ENCODE results near the gene TCIRG1. TPM values are rescaled to one million over a fixed set of nuclear protein-coding genes. Genes with fewer than 3 reads are reported as not detected.
A peak's percentile ranks its signal among the peaks of the same experiment; 100 is the strongest.

The TCIRG1 gene
- total RNA-seq, 1 donor from 2014 or later, result 276 TPM

DNA sequence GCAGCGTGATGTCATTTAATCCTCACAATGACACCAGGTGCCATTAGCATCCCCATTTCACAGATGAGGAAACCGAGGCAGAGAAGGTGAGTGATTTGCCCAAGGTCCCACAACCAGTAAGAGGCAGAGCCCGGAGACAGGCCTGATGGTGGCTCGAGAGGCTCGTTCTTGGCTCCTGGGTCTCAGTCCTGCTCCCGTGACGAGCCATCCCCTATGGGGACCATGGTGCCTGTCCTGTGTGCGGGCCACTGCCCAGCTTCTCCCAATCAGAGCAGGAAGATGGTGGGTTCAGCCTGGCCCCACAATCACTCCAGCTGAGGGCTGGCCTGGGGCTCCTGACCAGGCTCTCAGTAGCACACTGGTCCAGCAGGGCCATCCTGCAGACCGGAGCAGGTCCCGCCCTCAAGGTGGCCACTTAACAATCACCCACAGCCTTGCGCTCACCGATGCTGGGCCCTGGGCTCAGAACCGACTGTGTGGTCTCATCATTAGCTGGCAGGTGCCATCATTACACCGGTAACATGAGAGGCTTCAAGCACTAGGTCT lies 25.1 kb upstream of the TCIRG1 start:
- DNase-seq (no peak), ATAC-seq (no peak)
- Histone ChIP-seq H3K27me3 (ENCODE audit: low read depth) (no peaks in the 10 kb centered on the region), H3K4me3 (no peak overlapping the region), H3K9me3 (no peaks in the 10 kb centered on the region), H3K27ac (peak overlapping the region; percentile 86), H3K36me3 (peaks cover 1% of the 10 kb centered on the region), H3K4me1 (peaks cover 72% of the 10 kb centered on the region)
- intact Hi-C loops (cut with DNase I), result no loop called here
- no peak for TF ChIP-seq CTCF (IDR thresholded peaks at IDR 0.05)

- Histone ChIP-seq H3K36me3 (peaks cover 8% of the 10 kb centered on the region), H3K27ac (peak overlapping the region; percentile 86), H3K4me1 (peaks cover 65% of the 10 kb centered on the region), H3K27me3 (ENCODE audit: low read depth) (no peaks in the 10 kb centered on the region), H3K9me3 (no peaks in the 10 kb centered on the region), H3K4me3 (peak overlapping the region; percentile 22)
- intact Hi-C loops (cut with DNase I), result no loop called here
- peak; percentile 63 to 70 for ATAC-seq
- TF ChIP-seq CTCF (IDR thresholded peaks at IDR 0.05), result no peak
- DNase-seq, result peak; percentile 92
Measured at GRCh38 chr11:68014157-68014946, 24.5 kb upstream of the TCIRG1 start.

DNA sequence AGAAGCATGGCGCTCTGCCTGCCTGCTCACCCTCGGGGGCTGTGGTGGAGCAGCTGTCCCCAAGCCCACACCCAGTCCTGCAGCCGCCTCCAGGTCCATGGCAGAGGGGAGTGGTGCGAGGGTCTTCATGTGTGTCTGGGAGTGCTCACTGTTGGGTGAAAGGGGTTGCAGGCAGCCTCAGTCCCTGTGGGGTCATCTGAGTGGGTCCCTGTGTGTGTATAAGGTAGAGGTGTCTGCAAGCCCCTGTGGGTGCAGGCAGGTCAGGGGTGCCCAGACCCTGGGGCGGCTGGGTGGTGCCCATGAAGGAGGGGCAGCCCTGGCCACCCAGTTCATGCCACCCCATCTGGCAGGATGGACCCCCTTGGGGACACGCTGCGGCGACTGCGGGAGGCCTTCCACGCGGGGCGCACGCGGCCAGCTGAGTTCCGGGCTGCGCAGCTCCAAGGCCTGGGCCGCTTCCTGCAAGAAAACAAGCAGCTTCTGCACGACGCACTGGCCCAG lies 23.8 kb upstream of the TCIRG1 start:
- ATAC-seq, result no peak
- peak overlapping the region; percentile 86 for H3K27ac ChIP-seq
- peaks cover 10% of the 10 kb centered on the region for H3K36me3 ChIP-seq
- H3K4me3 ChIP-seq, result peak overlapping the region; percentile 22
- intact Hi-C loops (cut with DNase I), result no loop called here
- H3K9me3 ChIP-seq, result no peaks in the 10 kb centered on the region
- no peak for DNase-seq
- TF ChIP-seq CTCF (IDR thresholded peaks at IDR 0.05), result no peak
- peaks cover 61% of the 10 kb centered on the region for H3K4me1 ChIP-seq
- H3K27me3 ChIP-seq (ENCODE audit: low read depth), result no peaks in the 10 kb centered on the region

DNA sequence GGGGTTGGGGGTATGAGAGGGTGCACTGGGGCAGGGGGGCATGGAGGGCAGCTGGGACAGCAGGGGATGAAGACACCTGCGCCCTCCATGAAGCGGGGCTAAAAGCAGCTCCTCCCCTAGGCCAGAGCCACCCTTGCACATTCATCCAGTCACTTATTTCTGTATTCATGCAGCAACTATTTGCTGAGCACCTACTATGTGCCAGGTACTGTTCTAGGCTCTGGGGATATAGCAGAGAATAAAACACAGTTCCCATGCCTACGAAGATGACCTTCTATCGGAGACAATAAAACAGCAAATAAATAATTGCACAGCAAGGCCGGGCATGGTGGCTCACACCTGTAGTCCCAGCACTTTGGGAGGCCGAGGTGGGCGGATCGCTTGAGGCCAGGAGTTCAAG lies 23.4 kb upstream of the TCIRG1 start:
- TF ChIP-seq CTCF (IDR thresholded peaks at IDR 0.05), result no peak
- Histone ChIP-seq H3K27me3 (ENCODE audit: low read depth) (no peaks in the 10 kb centered on the region), H3K27ac (peak overlapping the region; percentile 86), H3K36me3 (peaks cover 10% of the 10 kb centered on the region), H3K4me3 (no peak overlapping the region), H3K9me3 (no peaks in the 10 kb centered on the region), H3K4me1 (peaks cover 60% of the 10 kb centered on the region)
- no peak for ATAC-seq
- no peak for DNase-seq
- intact Hi-C loops (cut with DNase I), result no loop called here

DNA sequence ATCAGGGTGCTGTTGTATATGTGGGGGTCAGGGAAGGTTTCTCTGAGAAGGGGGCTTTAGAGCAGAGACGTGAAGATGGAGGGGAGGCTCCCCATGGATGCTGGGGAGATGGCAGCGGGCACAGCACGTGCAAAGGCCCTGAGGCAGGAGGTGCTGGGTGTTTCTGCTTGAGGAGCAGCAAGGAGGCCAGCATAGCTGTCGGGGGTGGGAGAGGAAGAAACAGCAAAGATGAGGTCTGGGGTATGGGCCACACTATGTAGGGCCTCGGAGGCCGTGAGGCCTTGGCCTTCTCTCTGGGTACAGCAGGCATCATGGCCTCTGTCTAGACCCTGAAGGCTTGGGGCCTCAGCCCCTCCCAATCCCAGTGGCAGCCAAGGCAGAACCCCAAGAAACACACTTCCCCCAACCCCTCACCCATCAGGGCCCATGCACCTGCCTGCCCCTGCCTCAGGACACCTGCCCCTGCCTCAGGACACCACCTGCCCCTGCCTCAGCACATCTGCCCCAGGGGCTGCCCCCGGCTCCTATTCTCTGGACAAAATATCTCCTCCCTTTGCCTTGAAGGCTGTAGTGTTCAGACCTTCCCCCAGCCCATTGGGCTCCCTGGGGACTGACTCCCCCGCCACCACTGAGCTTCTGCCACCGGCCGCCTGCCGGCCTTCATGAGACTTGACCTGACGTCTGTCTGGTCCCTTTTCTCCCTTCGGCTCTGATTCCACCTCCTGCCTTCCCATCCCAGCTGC lies 22.5 kb upstream of the TCIRG1 start:
- peak overlapping the region; percentile 46 for H3K27ac ChIP-seq
- ATAC-seq, result no peak
- H3K4me1 ChIP-seq, result peaks cover 63% of the 10 kb centered on the region
- no peaks in the 10 kb centered on the region for H3K27me3 ChIP-seq (ENCODE audit: low read depth)
- H3K9me3 ChIP-seq, result no peaks in the 10 kb centered on the region
- TF ChIP-seq CTCF (IDR thresholded peaks at IDR 0.05), result no peak
- DNase-seq, result no peak
- peaks cover 11% of the 10 kb centered on the region for H3K36me3 ChIP-seq
- intact Hi-C loops (cut with DNase I), result no loop called here
- H3K4me3 ChIP-seq, result no peak overlapping the region
